GM21526 (cell line): Measurements from ENCODE around the gene GORASP1.
A peak's percentile ranks its signal among the peaks of the same experiment; 100 is the strongest.
"Not testable (repeated sequence)": the region's sequence is repeated elsewhere in the genome, so short reads cannot be mapped to it uniquely, and the experiment has no call there.

Experiments used
- ATAC-seq: cut with Tn5 transposase; IDR thresholded peaks from one replicate; pipeline ENCODE4 v1.9.1; 2021; ENCODE audit warnings: moderate library complexity; ENCODE audit not compliant: unreplicated experiment, low FRiP score

Gene GORASP1

GRCh38 chr3:39075910-39076309, 31.5 kb downstream of the GORASP1 start:
- ATAC-seq: peak; percentile 65

DNA sequence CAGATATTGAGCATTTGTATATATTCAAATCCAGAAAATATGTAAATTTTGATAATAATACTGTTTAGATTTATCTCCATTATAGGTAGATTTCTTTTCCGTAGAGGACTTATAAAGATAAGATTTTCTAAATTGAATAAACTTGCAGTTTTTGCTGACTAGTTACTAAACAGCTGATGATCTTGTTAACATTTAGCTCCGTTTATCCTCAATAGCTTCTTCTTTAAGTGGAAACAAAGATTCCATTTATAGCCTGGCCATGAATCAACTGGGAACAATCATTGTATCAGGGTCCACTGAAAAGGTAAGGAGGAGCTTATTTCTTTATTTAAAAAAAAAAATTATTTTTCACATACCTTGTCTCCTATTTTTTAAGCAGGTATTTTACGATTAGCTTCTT, 38.9 kb downstream of the GORASP1 start:
- no peak for ATAC-seq

DNA sequence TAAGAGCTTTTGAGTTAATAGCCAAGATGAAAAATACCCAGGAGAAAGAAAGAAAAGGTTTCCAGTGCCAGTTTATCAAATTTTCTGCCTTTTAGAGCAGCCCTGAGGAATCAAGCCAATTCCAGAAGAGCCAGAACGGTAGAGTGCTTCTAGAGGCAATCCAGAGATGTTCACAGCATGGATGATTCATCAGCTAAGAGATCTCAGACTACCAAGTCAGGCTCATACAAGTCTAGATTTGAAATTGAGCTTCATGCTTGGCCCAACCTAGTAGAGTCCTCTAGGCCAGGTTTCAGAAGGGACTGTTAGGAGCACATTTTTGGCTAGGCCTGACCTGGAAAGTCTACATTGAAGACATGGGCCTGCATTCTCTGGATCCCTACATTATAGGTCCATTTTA, 40.1 kb downstream of the GORASP1 start:
- no peak for ATAC-seq

GRCh38 chr3:39065197-39065596, 42.2 kb downstream of the GORASP1 start:
- peak; percentile 95 for ATAC-seq

- ATAC-seq: no peak
Observed at GRCh38 chr3:39064646-39065045, 42.8 kb downstream of the GORASP1 start.

GRCh38 chr3:39063143-39063542, 44.3 kb downstream of the GORASP1 start:
- no peak for ATAC-seq

- ATAC-seq: no peak
Observed at GRCh38 chr3:39062180-39062579, 45.2 kb downstream of the GORASP1 start.

GRCh38 chr3:39061228-39061627, 46.2 kb downstream of the GORASP1 start:
- not testable (repeated sequence) for ATAC-seq

- no peak for ATAC-seq
Observed at GRCh38 chr3:39056151-39056550, 51.3 kb downstream of the GORASP1 start.

GRCh38 chr3:39053696-39054095, 53.7 kb downstream of the GORASP1 start:
- no peak for ATAC-seq

GRCh38 chr3:39052583-39052982, 54.8 kb downstream of the GORASP1 start:
- ATAC-seq: no peak

DNA sequence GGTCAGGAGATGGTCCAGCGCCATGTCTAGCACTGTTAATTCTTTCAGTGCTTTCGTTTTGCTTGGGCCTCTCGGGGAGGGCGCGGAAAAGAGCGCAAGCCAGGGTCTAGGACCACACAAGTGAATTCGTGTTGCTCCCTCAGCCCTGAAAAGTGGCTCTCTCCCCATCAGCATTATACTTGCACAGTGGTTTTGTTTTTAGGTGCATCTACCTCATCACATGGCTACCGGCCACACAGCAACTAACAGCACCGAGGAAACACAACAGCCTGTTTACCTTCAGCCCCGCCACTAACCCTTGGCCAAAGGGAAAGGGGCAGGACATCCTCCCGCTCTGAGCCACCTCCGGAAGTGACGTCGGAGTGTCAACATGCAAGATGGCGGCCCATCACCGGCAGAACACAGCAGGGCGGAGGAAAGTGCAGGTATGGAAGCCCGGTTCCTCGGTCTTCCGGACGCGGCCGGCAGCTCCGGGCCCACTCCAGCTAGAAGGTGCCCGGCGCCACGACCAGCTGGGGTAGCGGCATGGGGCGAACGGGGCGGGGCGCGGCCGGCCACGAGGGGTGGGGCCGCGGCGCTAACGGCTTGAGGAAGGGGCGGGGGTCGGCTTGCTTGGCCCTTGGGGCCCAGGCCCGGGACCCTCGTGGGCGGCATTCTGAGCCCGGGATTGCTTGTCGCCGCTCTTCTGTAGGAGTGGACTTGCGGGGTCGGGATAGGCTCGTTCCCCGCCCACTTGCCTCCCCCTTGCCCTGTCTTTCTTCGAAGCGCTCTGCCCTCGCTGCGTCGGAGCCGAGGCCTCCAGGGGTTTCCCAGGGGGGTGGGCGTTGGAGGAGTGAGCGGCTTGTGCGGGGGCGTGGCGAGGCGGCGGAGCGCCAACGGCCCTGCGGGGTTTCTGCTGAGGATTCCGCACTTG, 55.5 kb downstream of the GORASP1 start, which contains the start of the genes SCN11A and WDR48:
Gene SCN11A (minus strand): TSS at position 296 of the 913 bp plus-strand sequence. CDS start 101,582 bp downstream, outside the sequence.
Gene WDR48 (plus strand): TSS at position 368 of the 913 bp plus-strand sequence. CDS start 10 bp downstream, at position 378.
- ATAC-seq: peak; percentile 98

DNA sequence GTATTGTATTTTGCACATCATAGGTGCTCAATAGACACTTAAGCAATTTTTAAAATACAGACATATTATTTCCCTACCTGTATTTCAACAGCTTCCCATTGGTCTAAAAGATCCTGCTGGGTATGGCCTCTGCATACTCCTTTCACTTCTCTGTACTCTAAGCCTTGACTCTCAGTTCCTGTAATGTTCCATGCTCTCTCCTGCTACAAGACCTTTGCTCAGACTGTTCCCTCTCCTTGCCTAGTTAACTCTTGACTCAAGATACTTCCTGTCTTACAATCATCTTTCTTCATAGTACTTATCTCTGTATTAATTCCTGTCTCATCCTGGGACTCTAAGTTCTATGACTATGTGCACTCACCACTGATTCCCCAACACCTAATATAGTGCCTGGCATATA, 57.4 kb downstream of the GORASP1 start:
- ATAC-seq: no peak
